H1 (cell line): ENCODE results near the gene RNF111. TPM values are rescaled to one million over a fixed set of nuclear protein-coding genes. Genes with fewer than 3 reads are reported as not detected.
"Not testable (repeated sequence)": the region's sequence is repeated elsewhere in the genome, so short reads cannot be mapped to it uniquely, and the experiment has no call there.

ENCODE experiments used
- CTCF ChIA-PET: fragments of 300-600 bp; sonication (Branson Sonifier 250); formaldehyde crosslinking; loops from one replicate; lab custom pipeline; 2021; ENCODE audit not compliant: partially characterized antibody; lab: Charles Lee
- POLR2A ChIA-PET: fragments of 300-600 bp; sonication (Branson Sonifier 250); formaldehyde crosslinking; loops from one replicate; lab custom pipeline; 2021; ENCODE audit warnings: inconsistent platforms; ENCODE audit not compliant: partially characterized antibody; lab: Charles Lee
- DNase-seq, 2 experiments: peaks; one replicate each; pipeline versions ENCODE4 v3.0.0 to v3.0.0-alpha.2; 2010 to 2022; ENCODE audit warnings: low spot score in 2 of 2, low read depth in 1 of 2, mixed read lengths in 1 of 2
- FAIRE-seq: peaks from 2 replicates; lab custom pipeline; 2011; peaks lifted over from hg19 to GRCh38; lab: Jason Lieb, UNC
- H2AFZ ChIP-seq: 2 replicates; pipeline ENCODE4 v1.8.1; 2012; ENCODE audit warnings: low read length, inconsistent platforms
- H2AK5ac ChIP-seq: 2 replicates; pipeline ENCODE4 v1.6.1; 2013; ENCODE audit warnings: low read depth, low read length
- H2BK120ac ChIP-seq: replicated peaks from 2 replicates; pipeline ENCODE3; 2013; ENCODE audit warnings: low read depth, low read length, inconsistent platforms
- H2BK12ac ChIP-seq: 2 replicates; pipeline ENCODE4 v1.6.1; 2013; ENCODE audit warnings: low read depth, low read length
- H2BK15ac ChIP-seq: 2 replicates; pipeline ENCODE4 v1.6.1; 2013; ENCODE audit warnings: low read length
- H2BK20ac ChIP-seq: 2 replicates; pipeline ENCODE4 v1.6.1; 2013; ENCODE audit warnings: low read length
- H2BK5ac ChIP-seq: 2 replicates; pipeline ENCODE4 v1.6.1; 2013; ENCODE audit warnings: low read depth, low read length
- H3K14ac ChIP-seq: 2 replicates; pipeline ENCODE4 v1.6.1; 2013; ENCODE audit warnings: inconsistent platforms; ENCODE audit not compliant: insufficient read length
- H3K18ac ChIP-seq: 2 replicates; pipeline ENCODE4 v1.6.1; 2013; ENCODE audit warnings: low read length; ENCODE audit errors: extremely low read depth
- H3K23ac ChIP-seq: 2 replicates; pipeline ENCODE4 v1.6.1; 2013; ENCODE audit warnings: inconsistent platforms; ENCODE audit not compliant: insufficient read length
- H3K23me2 ChIP-seq: 2 replicates; pipeline ENCODE4 v1.6.1; 2013; ENCODE audit warnings: low read depth, low read length
- H3K27ac ChIP-seq: 2 replicates; pipeline ENCODE4 v1.6.1; 2011; ENCODE audit warnings: low read depth, low read length, inconsistent platforms
- H3K27me3 ChIP-seq, 4 experiments: replicated peaks in 1 of 4; 1 replicate in 1 of 4; 2 replicates in 3 of 4; pipeline versions ENCODE4 v1.6.1 to v1.8.1; 2011 to 2013; ENCODE audit warnings: low read length in 3 of 4, mild to moderate bottlenecking in 3 of 4, inconsistent platforms in 2 of 4, mixed read lengths in 2 of 4, moderate library complexity in 1 of 4; ENCODE audit not compliant: control insufficient read depth in 3 of 4, insufficient read depth in 3 of 4; ENCODE audit errors: extremely low read depth in 1 of 4
- H3K36me3 ChIP-seq, 4 experiments: 2 replicates each; pipeline versions ENCODE4 v1.6.1 to v1.8.1; 2011 to 2013; ENCODE audit warnings: mild to moderate bottlenecking in 4 of 4, low read length in 3 of 4, moderate library complexity in 2 of 4, control low read depth in 1 of 4, inconsistent platforms in 1 of 4; ENCODE audit not compliant: insufficient read depth in 4 of 4, control insufficient read depth in 2 of 4
- H3K4ac ChIP-seq: replicated peaks from 2 replicates; pipeline ENCODE3; 2013; ENCODE audit warnings: low read length, low read depth, mixed read lengths, inconsistent platforms; ENCODE audit not compliant: insufficient read length
- H3K4me1 ChIP-seq, 4 experiments: replicated peaks in 1 of 4; 1 replicate in 1 of 4; 2 replicates in 3 of 4; pipeline versions ENCODE4 v1.6.1 to v1.8.1; 2011 to 2013; ENCODE audit warnings: low read length in 3 of 4, inconsistent platforms in 2 of 4, mixed read lengths in 1 of 4; ENCODE audit not compliant: insufficient read depth in 4 of 4, control insufficient read depth in 3 of 4
- H3K4me2 ChIP-seq, 2 experiments: 2 replicates each; pipeline versions ENCODE4 v1.6.1 to v1.8.1; 2011 to 2013; ENCODE audit warnings: low read depth in 2 of 2, low read length in 2 of 2, control low read depth in 1 of 2, inconsistent platforms in 1 of 2, mild to moderate bottlenecking in 1 of 2; ENCODE audit not compliant: insufficient read depth in 1 of 2
- H3K4me3 ChIP-seq, 4 experiments: fragments of 200-600, 300-600 bp in 1 of 4; sonication (generic), shearing (Covaris generic), sonication (Bioruptor Twin) in 1 of 4; 2 replicates each; pipeline versions ENCODE4 v1.5.1 to v1.8.1; 2011 to 2016; ENCODE audit warnings: low read length in 4 of 4, low read depth in 3 of 4, control low read depth in 2 of 4, inconsistent platforms in 2 of 4, mild to moderate bottlenecking in 2 of 4, mixed read lengths in 1 of 4, moderate library complexity in 1 of 4; ENCODE audit not compliant: insufficient read depth in 2 of 4; ENCODE audit errors: extremely low read depth in 1 of 4
- H3K56ac ChIP-seq: replicated peaks from 2 replicates; pipeline ENCODE3; 2013; ENCODE audit warnings: low read depth, mild to moderate bottlenecking, mixed read lengths, low read length, inconsistent platforms; ENCODE audit not compliant: insufficient read length
- H3K79me1 ChIP-seq: 2 replicates; pipeline ENCODE4 v1.6.1; 2013; ENCODE audit warnings: low read depth, low read length, control low read depth
- H3K79me2 ChIP-seq, 2 experiments: 2 replicates each; pipeline versions ENCODE4 v1.6.1 to v1.8.1; 2012 to 2013; ENCODE audit warnings: low read length in 2 of 2, mild to moderate bottlenecking in 2 of 2, inconsistent platforms in 1 of 2; ENCODE audit not compliant: insufficient read depth in 2 of 2, control insufficient read depth in 1 of 2
- H3K9ac ChIP-seq, 4 experiments: replicated peaks in 1 of 4; 1 replicate in 1 of 4; 2 replicates in 3 of 4; pipeline versions ENCODE4 v1.6.1 to v1.8.1; 2011 to 2013; ENCODE audit warnings: low read depth in 3 of 4, low read length in 3 of 4, control low read depth in 2 of 4, mild to moderate bottlenecking in 2 of 4, moderate library complexity in 2 of 4, inconsistent platforms in 1 of 4; ENCODE audit errors: extremely low read depth in 1 of 4
- H3K9me3 ChIP-seq, 2 experiments: 2 replicates each; pipeline versions ENCODE4 v1.6.1 to v1.8.1; 2012 to 2013; ENCODE audit warnings: mild to moderate bottlenecking in 2 of 2, moderate library complexity in 2 of 2, control low read depth in 1 of 2, inconsistent platforms in 1 of 2, low read depth in 1 of 2, low read length in 1 of 2, mixed read lengths in 1 of 2; ENCODE audit not compliant: insufficient read depth in 2 of 2
- H4K20me1 ChIP-seq, 2 experiments: replicated peaks in 1 of 2; 2 replicates each; pipeline versions ENCODE3 to v1.8.1; 2011 to 2013; ENCODE audit warnings: inconsistent platforms in 2 of 2, low read length in 2 of 2, mild to moderate bottlenecking in 1 of 2; ENCODE audit not compliant: insufficient read depth in 2 of 2, control insufficient read depth in 1 of 2
- H4K5ac ChIP-seq: 2 replicates; pipeline ENCODE4 v1.6.1; 2013; ENCODE audit warnings: low read length, low read depth, mixed read lengths, inconsistent platforms; ENCODE audit not compliant: insufficient read length
- H4K8ac ChIP-seq: 2 replicates; pipeline ENCODE4 v1.8.0; 2013; ENCODE audit warnings: mild to moderate bottlenecking, moderate library complexity, low read length, inconsistent platforms; ENCODE audit not compliant: insufficient read depth; ENCODE audit errors: extremely low read depth
- H4K91ac ChIP-seq: replicated peaks from 2 replicates; pipeline ENCODE3; 2013; ENCODE audit warnings: low read length, mixed read lengths, inconsistent platforms; ENCODE audit not compliant: insufficient read length
- WGBS, 2 experiments: shearing (Covaris generic) in 1 of 2; methylation state at CpG; one replicate each; pipeline versions ENCODE4 v1.1.6 to v1.1.7; 2013 to 2015; ENCODE audit warnings: low lambda C conversion rate in 2 of 2, mixed read lengths in 2 of 2, inconsistent platforms in 1 of 2, low coverage in 1 of 2, missing lambda C conversion rate in 1 of 2; ENCODE audit not compliant: insufficient replicate concordance in 2 of 2, insufficient coverage in 1 of 2, insufficient read length in 1 of 2; ENCODE audit errors: extremely low coverage in 1 of 2, missing lambda C conversion rate in 1 of 2; 5-methylcytosine and 5-hydroxymethylcytosine counted together
- polyA plus RNA-seq, 7 experiments: library from polyadenylated mRNA; depleted of rRNA in 3 of 7; stranded (reverse) in 5 of 7; unstranded in 2 of 7; fragments of >200 nt in 5 of 7; fragments of 200-250 nt in 2 of 7; gene quantifications; 1 replicate in 5 of 7; 2 replicates in 1 of 7; 4 replicates in 1 of 7; pipeline versions ENCODE4 v1.2.1 to v1.2.3, GENCODE V29; 2011 to 2013; ENCODE audit warnings: missing spikeins in 2 of 7, mixed read lengths in 2 of 7
- total RNA-seq: library from RNA; stranded (reverse); fragmentation: NEBNext Ultra II Directional; extraction: Animal tissue kit (Norgen Biotek cat#: 25700); gene quantifications from 2 replicates; pipeline ENCODE4 v1.2.1, GENCODE V29; 2021

RNF111 gene
- total and polyA plus RNA-seq, 2 of the 8 experiments (the other 6 are each of a cell fraction or from before 2014, with no cell fraction given): 18.5 to 26.6 TPM

GRCh38 chr15:59125683-59126082 lies 138.2 kb downstream of the RNF111 start:
- ChIA-PET CTCF (interaction anchor here (0.7 kb wide), 1 partner anchor 17 kb away, joined by 3 read pairs; no protein-coding TSS in a partner anchor), POLR2A (interaction anchor here (0.9 to 1.6 kb wide), 2 partner anchors 8 to 12 kb away, joined by 3 to 5 read pairs; no protein-coding TSS in a partner anchor)
- H4K91ac ChIP-seq, H3K79me2 ChIP-seq, H4K5ac ChIP-seq, H2BK12ac ChIP-seq, H3K27ac ChIP-seq, H3K4me1 ChIP-seq, H2AFZ ChIP-seq, H3K79me1 ChIP-seq, H4K20me1 ChIP-seq, H2AK5ac ChIP-seq, H2BK5ac ChIP-seq, H3K4me3 ChIP-seq, H3K9me3 ChIP-seq, H3K56ac ChIP-seq, H3K4me2 ChIP-seq, H2BK15ac ChIP-seq, H2BK120ac ChIP-seq, DNase-seq, H3K18ac ChIP-seq, FAIRE-seq, H3K27me3 ChIP-seq, H3K14ac ChIP-seq, H3K23me2 ChIP-seq, H4K8ac ChIP-seq, H3K23ac ChIP-seq, H3K4ac ChIP-seq, H3K9ac ChIP-seq, H2BK20ac ChIP-seq: not testable (repeated sequence)
- H3K36me3 ChIP-seq: peaks cover 8 to 62% (median 37%) of the 10 kb centered on the region in 4 experiments; a peak in 7 of 8 replicates
- WGBS, 2 experiments: 88% methylated on average over 4 of the region's 4 CpGs; no CpG with 5 or more reads in 1 of the 2 experiments

GRCh38 chr15:59127255-59127654 lies 139.8 kb downstream of the RNF111 start:
- not testable (repeated sequence) for H2AFZ ChIP-seq, H2AK5ac ChIP-seq, H3K18ac ChIP-seq, H3K4me2 ChIP-seq, H3K56ac ChIP-seq, H4K91ac ChIP-seq, H2BK15ac ChIP-seq, H3K4ac ChIP-seq, FAIRE-seq, H3K79me2 ChIP-seq, H3K23ac ChIP-seq, H3K23me2 ChIP-seq, H3K79me1 ChIP-seq, H3K4me3 ChIP-seq, H2BK5ac ChIP-seq, H2BK120ac ChIP-seq, H4K5ac ChIP-seq, H3K4me1 ChIP-seq, DNase-seq, H4K20me1 ChIP-seq, H3K27ac ChIP-seq, H3K9ac ChIP-seq, H3K14ac ChIP-seq, H4K8ac ChIP-seq, H2BK12ac ChIP-seq, H3K9me3 ChIP-seq, H2BK20ac ChIP-seq, H3K27me3 ChIP-seq
- CTCF ChIA-PET: interaction anchor here (0.6 to 2.7 kb wide), 2 partner anchors 11 kb away, joined by 3 to 9 read pairs; no protein-coding TSS in a partner anchor
- H3K36me3 ChIP-seq: peaks cover 8 to 74% (median 38%) of the 10 kb centered on the region in 4 experiments; a peak in 7 of 8 replicates
- WGBS, 2 experiments: 90% methylated on average over 1 of the region's 1 CpG; no CpG with 5 or more reads in 1 of the 2 experiments
- POLR2A ChIA-PET: interaction anchor here (1.1 kb wide), 1 partner anchor 8 kb away, joined by 3 read pairs; no protein-coding TSS in a partner anchor
